ENCODE measurements around the gene OR10K2. TPM values are rescaled to one million over a fixed set of nuclear protein-coding genes. Genes with fewer than 3 reads are reported as not detected.

Gene OR10K2
- total RNA-seq, result not detected in 2 replicates

DNA sequence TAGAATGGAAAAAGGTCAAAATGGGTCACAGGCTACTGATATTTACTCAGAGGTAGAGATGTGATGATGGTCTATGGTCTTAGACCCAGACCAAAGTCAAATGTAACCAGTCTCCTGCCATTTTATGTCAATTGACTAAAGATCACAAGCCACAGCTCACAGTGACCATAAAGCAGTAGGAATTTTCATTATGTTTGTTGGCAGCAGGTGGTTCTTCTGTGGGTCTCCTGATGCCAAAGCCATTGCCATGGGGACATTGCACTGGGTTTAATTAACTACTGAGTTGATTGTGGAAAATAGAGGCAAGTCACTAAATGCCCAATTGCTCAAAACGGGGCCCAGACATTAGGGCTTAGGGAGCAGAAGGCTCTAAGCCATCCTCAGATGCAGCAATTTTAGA is at the start of gene OR10K2:
TSS of gene OR10K2 (minus strand) at position 101 of the 400 bp plus-strand sequence. CDS start 5,371 bp downstream, outside the sequence.

DNA sequence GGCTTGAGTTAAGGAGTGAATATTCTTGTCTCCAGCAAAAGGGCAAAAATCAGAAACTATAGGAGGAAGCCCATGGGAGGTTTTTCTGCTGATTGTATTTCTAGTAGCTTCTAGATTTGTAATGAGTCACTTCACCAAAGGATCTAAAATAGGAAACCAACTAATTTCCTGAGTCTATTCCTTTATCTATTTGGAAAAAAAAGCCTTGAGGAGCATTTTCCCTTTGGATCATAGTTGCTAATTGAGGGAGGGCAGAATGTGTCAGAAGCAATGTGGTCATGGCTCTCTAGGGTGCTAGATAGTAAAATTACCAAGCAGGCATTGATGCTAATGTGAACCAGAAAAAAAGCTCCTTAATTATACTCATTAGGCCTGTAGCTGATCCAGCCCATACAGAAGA is 45.9 kb upstream of the OR10K2 start, which contains the start of gene OR10R2:
TSS of gene OR10R2 (plus strand) at position 301 of the 400 bp plus-strand sequence. CDS start 106 bp downstream, outside the sequence.

GRCh38 chr1:158461534-158461933 is 35.5 kb upstream of the OR10K2 start, which contains the start of gene OR10K1:
Gene OR10K1, plus strand, starts transcription at chr1:158461834. Its CDS starts 3,728 bp downstream, at chr1:158465562.

DNA sequence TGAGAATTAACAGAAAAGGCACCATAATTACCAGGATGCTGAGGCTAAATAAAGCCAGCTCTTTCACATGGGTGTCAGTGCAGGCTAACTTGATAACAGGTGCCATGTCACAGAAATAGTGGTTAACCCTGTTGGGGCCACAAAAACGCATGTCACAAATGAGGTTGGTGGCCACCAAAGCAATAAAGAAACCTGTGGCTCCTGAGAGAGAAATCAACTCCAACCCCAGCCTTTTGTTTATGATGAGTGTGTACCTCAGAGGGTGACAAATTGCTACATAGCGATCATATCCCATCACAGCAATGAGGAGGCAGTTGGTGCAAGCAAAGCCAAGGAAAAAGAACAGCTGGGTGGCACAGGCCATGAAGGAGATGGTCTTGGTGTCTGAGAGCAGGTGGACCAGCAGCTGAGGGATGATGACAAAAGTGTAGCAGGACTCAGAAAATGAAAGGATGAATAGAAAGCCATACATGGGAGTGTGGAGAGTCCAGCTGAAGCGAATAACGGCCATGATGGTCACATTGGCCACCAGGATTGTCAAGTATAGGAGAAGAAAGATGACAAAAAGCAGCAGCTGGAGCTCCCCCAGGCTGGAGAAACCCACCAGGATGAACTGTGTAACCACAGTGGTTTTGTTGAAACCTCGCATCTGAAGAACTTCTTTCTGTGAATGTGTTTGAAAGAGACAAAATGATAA is 27.1 kb downstream of the OR10K2 start, which contains the start of gene OR10T2:
TSS of gene OR10T2 (minus strand) at position 649 of the 697 bp plus-strand sequence. CDS start at position 649, 0 bp downstream.

Other genes with a start within 250 kb of the OR10K2 start
- gene CD1D, start 245.3 kb downstream of the OR10K2 start, total RNA-seq, result 0.37 and 0.39 TPM in 2 replicates
- gene CD1A, start 171.8 kb downstream of the OR10K2 start, total RNA-seq, result not detected in 2 replicates
- not detected in 2 replicates for gene CD1C, start 136.3 kb downstream of the OR10K2 start, total RNA-seq
- gene CD1B, start 94.7 kb downstream of the OR10K2 start, total RNA-seq, result not detected in 2 replicates
- gene CD1E, start 72.3 kb downstream of the OR10K2 start, total RNA-seq, result not detected in 2 replicates
- not detected in 2 replicates for gene OR10T2, start 26.8 kb downstream of the OR10K2 start, total RNA-seq
- not detected in 2 replicates for gene OR10K1, start 35.6 kb upstream of the OR10K2 start, total RNA-seq
- not detected in 2 replicates for gene OR10R2, start 46.0 kb upstream of the OR10K2 start, total RNA-seq
- gene OR6Y1, start 128.2 kb upstream of the OR10K2 start, total RNA-seq, result not detected in 2 replicates
- not detected in 2 replicates for gene OR6P1, start 144.3 kb upstream of the OR10K2 start, total RNA-seq
- not detected in 2 replicates for gene OR10X1, start 153.7 kb upstream of the OR10K2 start, total RNA-seq
- not detected in 2 replicates for gene OR10Z1, start 179.0 kb upstream of the OR10K2 start, total RNA-seq